ENCODE data around the gene SALL4. TPM values are rescaled to one million over a fixed set of nuclear protein-coding genes. Genes with fewer than 3 reads are reported as not detected.

The SALL4 gene
- total and polyA plus RNA-seq, 2 of the 8 experiments (the other 6 are each of a cell fraction or from before 2014, with no cell fraction given): 108 to 235 TPM

- no peak overlapping the region for H2BK20ac ChIP-seq (ENCODE audit: low read length)
- peaks cover 9 to 61% (median 14%) of the 10 kb centered on the region in 4 experiments for H3K36me3 ChIP-seq (ENCODE audit: control insufficient read depth in 2 of 4, insufficient read depth in 4 of 4, low read length in 3 of 4)
- H2AFZ ChIP-seq (ENCODE audit: low read length): no peak overlapping the region
- 0 out of 7 replicates have a peak overlapping the region, but pooled peaks of 1 of the 4 experiments have one; percentile 14 for H3K9ac ChIP-seq (replicated peaks in 1 of 4; ENCODE audit: extremely low read depth in 1 of 4, low read depth in 3 of 4, low read length in 3 of 4)
- peak overlapping the region; percentile 22 to 99; a peak in 3 of 4 replicates for H3K4me2 ChIP-seq (ENCODE audit: insufficient read depth in 1 of 2, low read depth in 2 of 2, low read length in 2 of 2)
- H3K18ac ChIP-seq (ENCODE audit: extremely low read depth, low read length): no peak overlapping the region
- no peaks in the 10 kb centered on the region for H3K27me3 ChIP-seq (replicated peaks in 1 of 4; ENCODE audit: control insufficient read depth in 3 of 4, extremely low read depth in 1 of 4, insufficient read depth in 3 of 4, low read length in 3 of 4)
- no peak overlapping the region for H2BK120ac ChIP-seq (replicated peaks; ENCODE audit: low read depth, low read length)
- no peak overlapping the region for H4K8ac ChIP-seq (ENCODE audit: extremely low read depth, insufficient read depth, low read length)
- H2BK15ac ChIP-seq (ENCODE audit: low read length): no peak overlapping the region
- peaks cover 7 to 27% (median 22%) of the 10 kb centered on the region in 4 experiments for H3K4me1 ChIP-seq (replicated peaks in 1 of 4; ENCODE audit: control insufficient read depth in 3 of 4, insufficient read depth in 4 of 4, low read length in 3 of 4)
- ChIA-PET CTCF (ENCODE audit: partially characterized antibody) (interaction anchor here (1.3 to 2.3 kb wide), 2 partner anchors 9 to 96 kb away, joined by 5 to 6 read pairs; no protein-coding TSS in a partner anchor), POLR2A (ENCODE audit: partially characterized antibody) (interaction anchor here (0.7 to 1.5 kb wide), 6 partner anchors 8 to 171 kb away, joined by 3 to 12 read pairs (median 4); no protein-coding TSS in a partner anchor)
- H3K9me3 ChIP-seq (ENCODE audit: insufficient read depth in 2 of 2, low read depth in 1 of 2, low read length in 1 of 2): no peaks in the 10 kb centered on the region
- no peak overlapping the region for H3K14ac ChIP-seq (ENCODE audit: insufficient read length)
- peaks cover 64 to 99% of the 10 kb centered on the region in 2 experiments for H3K79me2 ChIP-seq (ENCODE audit: control insufficient read depth in 1 of 2, insufficient read depth in 2 of 2, low read length in 2 of 2)
- no peak overlapping the region for H3K4ac ChIP-seq (replicated peaks; ENCODE audit: insufficient read length, low read depth, low read length)
- H4K91ac ChIP-seq (replicated peaks; ENCODE audit: insufficient read length, low read length): no peak overlapping the region
- H3K23ac ChIP-seq (ENCODE audit: insufficient read length): no peak overlapping the region
- H4K20me1 ChIP-seq (replicated peaks in 1 of 2; ENCODE audit: control insufficient read depth in 1 of 2, insufficient read depth in 2 of 2, low read length in 2 of 2): peaks cover 38 to 44% of the 10 kb centered on the region in 2 experiments
- H4K5ac ChIP-seq (ENCODE audit: insufficient read length, low read depth, low read length): no peak overlapping the region
- no peak for DNase-seq (ENCODE audit: low read depth in 1 of 2, low spot score in 2 of 2)
- WGBS, 2 experiments (ENCODE audit: extremely low coverage in 1 of 2, insufficient coverage in 1 of 2, insufficient read length in 1 of 2, insufficient replicate concordance in 2 of 2, low coverage in 1 of 2, low lambda C conversion rate in 2 of 2, missing lambda C conversion rate in 1 of 2): 64% methylated on average over 3 of the region's 3 CpGs; no CpG with 5 or more reads in 1 of the 2 experiments
- no peak overlapping the region for H2BK5ac ChIP-seq (ENCODE audit: low read depth, low read length)
- H3K27ac ChIP-seq (ENCODE audit: low read depth, low read length): no peak overlapping the region
- no peak overlapping the region for H3K56ac ChIP-seq (replicated peaks; ENCODE audit: insufficient read length, low read depth, low read length)
- peaks cover 8% of the 10 kb centered on the region for H3K79me1 ChIP-seq (ENCODE audit: low read depth, low read length)
- H3K23me2 ChIP-seq (ENCODE audit: low read depth, low read length): peaks cover 7% of the 10 kb centered on the region
- no peak overlapping the region for H2AK5ac ChIP-seq (ENCODE audit: low read depth, low read length)
- no peak for FAIRE-seq
- no peak overlapping the region for H2BK12ac ChIP-seq (ENCODE audit: low read depth, low read length)
- H3K4me3 ChIP-seq (ENCODE audit: extremely low read depth in 1 of 4, insufficient read depth in 2 of 4, low read depth in 3 of 4, low read length in 4 of 4): peak overlapping the region in 1 of 4 experiments; percentile 99; a peak in 1 of 8 replicates
- TF ChIP-seq KDM1A (IDR thresholded peaks at IDR 0.05; ENCODE audit: borderline replicate concordance, low read length): no peak
- no peak for TF ChIP-seq PHF8 (conservative IDR thresholded peaks at IDR 0.05; ENCODE audit: low read depth, low read length)
- no peak for TF ChIP-seq E2F6 (IDR thresholded peaks at IDR 0.05)
- TF ChIP-seq BACH1 (IDR thresholded peaks at IDR 0.05; ENCODE audit: low read length): no peak
- no peak for TF ChIP-seq JUN (IDR thresholded peaks at IDR 0.05; ENCODE audit: low read depth, low read length)
- TF ChIP-seq SIRT6 (IDR thresholded peaks at IDR 0.05; ENCODE audit: low read length): no peak
- no peak for TF ChIP-seq SP1 (IDR thresholded peaks at IDR 0.05; ENCODE audit: low read depth, low read length)
- TF ChIP-seq NANOG (IDR thresholded peaks at IDR 0.05; ENCODE audit: insufficient read depth, low read depth, low read length, poor library complexity, severe bottlenecking): no peak
- no peak for TF ChIP-seq CTBP2 (IDR thresholded peaks at IDR 0.05; ENCODE audit: borderline replicate concordance, insufficient read depth, insufficient read length, low read length)
- TF ChIP-seq HDAC6 (IDR thresholded peaks at IDR 0.05; ENCODE audit: low read depth, low read length): no peak
- no peak for TF ChIP-seq EGR1 (IDR thresholded peaks at IDR 0.05; ENCODE audit: borderline replicate concordance, low read depth, low read length)
- no peak for TF ChIP-seq RXRA (IDR thresholded peaks at IDR 0.05; ENCODE audit: insufficient read depth, low read depth, low read length)
- no peak for TF ChIP-seq ATF3 (IDR thresholded peaks at IDR 0.05; ENCODE audit: insufficient read depth, low read depth, low read length)
Measured at GRCh38 chr20:51796340-51796739, 6.0 kb downstream of the SALL4 start.
